Measurements from ENCODE around the gene PRKACB. TPM values are rescaled to one million over a fixed set of nuclear protein-coding genes. Genes with fewer than 3 reads are reported as not detected.
A peak's percentile ranks its signal among the peaks of the same experiment; 100 is the strongest.

The PRKACB gene
- total RNA-seq, 4 donors from 2014 or later = 18.7 to 23.5 (median 21.2) TPM

GRCh38 chr1:84135341-84135740 is 8.7 kb upstream of the PRKACB start:
- TF ChIP-seq CTCF (IDR thresholded peaks at IDR 0.05) = no peak
- no peak for ATAC-seq (ENCODE audit: low FRiP score)
- no peak for DNase-seq (ENCODE audit: low spot score)

- peak; percentile 23 for ATAC-seq (ENCODE audit: low FRiP score)
- TF ChIP-seq CTCF (IDR thresholded peaks at IDR 0.05) = no peak
- DNase-seq (ENCODE audit: low spot score) = no peak
Observed at GRCh38 chr1:84141182-84142003, 2.7 kb upstream of the PRKACB start.

GRCh38 chr1:84145068-84145467 is 997 bp downstream of the PRKACB start:
- DNase-seq (ENCODE audit: low spot score) (no peak), ATAC-seq (ENCODE audit: low FRiP score) (no peak)
- no peak for TF ChIP-seq CTCF (IDR thresholded peaks at IDR 0.05)

GRCh38 chr1:84146411-84147032 is 2.5 kb downstream of the PRKACB start:
- ATAC-seq (ENCODE audit: low FRiP score) = no peak
- no peak for DNase-seq (ENCODE audit: low spot score)
- TF ChIP-seq CTCF (IDR thresholded peaks at IDR 0.05) = no peak

- TF ChIP-seq CTCF (IDR thresholded peaks at IDR 0.05) = no peak
- no peak for ATAC-seq (ENCODE audit: low FRiP score)
- no peak for DNase-seq (ENCODE audit: low spot score)
Observed at GRCh38 chr1:84148758-84149157, 4.7 kb downstream of the PRKACB start.

- no peak for DNase-seq (ENCODE audit: low spot score)
- ATAC-seq (ENCODE audit: low FRiP score) = no peak
- no peak for TF ChIP-seq CTCF (IDR thresholded peaks at IDR 0.05)
Observed at GRCh38 chr1:84152649-84153056, 8.6 kb downstream of the PRKACB start.

- DNase-seq (ENCODE audit: low spot score) (no peak), ATAC-seq (ENCODE audit: low FRiP score) (no peak)
- TF ChIP-seq CTCF (IDR thresholded peaks at IDR 0.05) = no peak
Observed at GRCh38 chr1:84155517-84155916, 11.4 kb downstream of the PRKACB start.

Data from omental fat pad (tissue), 4 donors.